ENCODE data around the gene GADD45A. TPM values are rescaled to one million over a fixed set of nuclear protein-coding genes. Genes with fewer than 3 reads are reported as not detected.

GADD45A gene
- total RNA-seq, 1 experiment from 2014 or later, result 34.5 TPM

DNA sequence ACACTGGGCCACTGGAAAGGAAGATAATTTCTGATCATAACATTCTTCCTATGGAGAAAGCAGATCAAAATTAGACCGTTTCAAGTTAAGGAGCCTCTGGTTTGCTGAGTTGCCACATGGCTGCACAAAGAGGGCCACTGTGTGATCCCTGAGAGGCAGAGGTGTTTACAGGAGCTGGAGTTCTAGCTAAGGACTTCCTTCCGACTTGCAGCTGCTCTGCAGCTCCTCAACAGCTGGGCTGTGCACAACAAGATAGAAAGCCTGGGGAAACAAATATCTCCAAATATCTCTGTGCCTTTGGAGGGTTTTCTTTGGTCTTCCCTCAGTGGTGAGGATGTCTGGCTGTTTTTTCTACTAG, 26.8 kb downstream of the GADD45A start:
- DNase-seq (ENCODE audit: low spot score) (no peak), ATAC-seq (no peak)
- H3K4me1 Mint-ChIP-seq, result peaks cover 10% of the 10 kb centered on the region
- no peaks in the 10 kb centered on the region for H3K27me3 Mint-ChIP-seq (ENCODE audit: low read depth)
- ChIA-PET CTCF (interaction anchor here (0.8 to 1.4 kb wide), 6 partner anchors 11 to 339 kb away, joined by 3 to 5 read pairs (median 3); no protein-coding TSS in a partner anchor), POLR2A (interaction anchor here (0.8 to 1.0 kb wide), 2 partner anchors 9 to 27 kb away, joined by 3 to 4 read pairs; partner anchors contain the start of gene GADD45A)
- no peaks in the 10 kb centered on the region for H3K9me3 Mint-ChIP-seq
- no peak overlapping the region for H3K4me3 Mint-ChIP-seq
- 0 out of 2 replicates have a peak, but pooled peaks cover 3% of the 10 kb centered on the region for H3K36me3 Mint-ChIP-seq
- TF ChIP-seq, protein P1, sequence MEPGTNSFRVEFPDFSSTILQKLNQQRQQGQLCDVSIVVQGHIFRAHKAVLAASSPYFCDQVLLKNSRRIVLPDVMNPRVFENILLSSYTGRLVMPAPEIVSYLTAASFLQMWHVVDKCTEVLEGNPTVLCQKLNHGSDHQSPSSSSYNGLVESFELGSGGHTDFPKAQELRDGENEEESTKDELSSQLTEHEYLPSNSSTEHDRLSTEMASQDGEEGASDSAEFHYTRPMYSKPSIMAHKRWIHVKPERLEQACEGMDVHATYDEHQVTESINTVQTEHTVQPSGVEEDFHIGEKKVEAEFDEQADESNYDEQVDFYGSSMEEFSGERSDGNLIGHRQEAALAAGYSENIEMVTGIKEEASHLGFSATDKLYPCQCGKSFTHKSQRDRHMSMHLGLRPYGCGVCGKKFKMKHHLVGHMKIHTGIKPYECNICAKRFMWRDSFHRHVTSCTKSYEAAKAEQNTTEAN (CRISPR knock-in tag; IDR thresholded peaks at IDR 0.05), result no peak
- TF ChIP-seq, protein P2, sequence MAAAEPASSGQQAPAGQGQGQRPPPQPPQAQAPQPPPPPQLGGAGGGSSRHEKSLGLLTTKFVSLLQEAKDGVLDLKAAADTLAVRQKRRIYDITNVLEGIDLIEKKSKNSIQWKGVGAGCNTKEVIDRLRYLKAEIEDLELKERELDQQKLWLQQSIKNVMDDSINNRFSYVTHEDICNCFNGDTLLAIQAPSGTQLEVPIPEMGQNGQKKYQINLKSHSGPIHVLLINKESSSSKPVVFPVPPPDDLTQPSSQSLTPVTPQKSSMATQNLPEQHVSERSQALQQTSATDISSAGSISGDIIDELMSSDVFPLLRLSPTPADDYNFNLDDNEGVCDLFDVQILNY (CRISPR knock-in tag; IDR thresholded peaks at IDR 0.05), result no peak
- TF ChIP-seq, protein P3, sequence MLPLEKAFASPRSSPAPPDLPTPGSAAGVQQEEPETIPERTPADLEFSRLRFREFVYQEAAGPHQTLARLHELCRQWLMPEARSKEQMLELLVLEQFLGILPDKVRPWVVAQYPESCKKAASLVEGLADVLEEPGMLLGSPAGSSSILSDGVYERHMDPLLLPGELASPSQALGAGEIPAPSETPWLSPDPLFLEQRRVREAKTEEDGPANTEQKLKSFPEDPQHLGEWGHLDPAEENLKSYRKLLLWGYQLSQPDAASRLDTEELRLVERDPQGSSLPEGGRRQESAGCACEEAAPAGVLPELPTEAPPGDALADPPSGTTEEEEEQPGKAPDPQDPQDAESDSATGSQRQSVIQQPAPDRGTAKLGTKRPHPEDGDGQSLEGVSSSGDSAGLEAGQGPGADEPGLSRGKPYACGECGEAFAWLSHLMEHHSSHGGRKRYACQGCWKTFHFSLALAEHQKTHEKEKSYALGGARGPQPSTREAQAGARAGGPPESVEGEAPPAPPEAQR (CRISPR knock-in tag; IDR thresholded peaks at IDR 0.05), result no peak
- TF ChIP-seq PRRX2 (CRISPR knock-in tag; IDR thresholded peaks at IDR 0.05) (no peak), IRF2 (CRISPR knock-in tag; IDR thresholded peaks at IDR 0.05; ENCODE audit: borderline replicate concordance, low read depth) (no peak), ZNF396 (CRISPR knock-in tag; IDR thresholded peaks at IDR 0.05; ENCODE audit: borderline replicate concordance) (no peak), ZNF416 (CRISPR knock-in tag; IDR thresholded peaks at IDR 0.05) (no peak), JUN (CRISPR knock-in tag; IDR thresholded peaks at IDR 0.05) (no peak), NFE2L1 (CRISPR knock-in tag; IDR thresholded peaks at IDR 0.05) (no peak), RORB (CRISPR knock-in tag; IDR thresholded peaks at IDR 0.05) (no peak), NR2C2 (CRISPR knock-in tag; IDR thresholded peaks at IDR 0.05) (no peak), FOXK1 (CRISPR knock-in tag; IDR thresholded peaks at IDR 0.05) (no peak), NFATC4 (CRISPR knock-in tag; IDR thresholded peaks at IDR 0.05) (no peak)
- TF ChIP-seq, protein P4, sequence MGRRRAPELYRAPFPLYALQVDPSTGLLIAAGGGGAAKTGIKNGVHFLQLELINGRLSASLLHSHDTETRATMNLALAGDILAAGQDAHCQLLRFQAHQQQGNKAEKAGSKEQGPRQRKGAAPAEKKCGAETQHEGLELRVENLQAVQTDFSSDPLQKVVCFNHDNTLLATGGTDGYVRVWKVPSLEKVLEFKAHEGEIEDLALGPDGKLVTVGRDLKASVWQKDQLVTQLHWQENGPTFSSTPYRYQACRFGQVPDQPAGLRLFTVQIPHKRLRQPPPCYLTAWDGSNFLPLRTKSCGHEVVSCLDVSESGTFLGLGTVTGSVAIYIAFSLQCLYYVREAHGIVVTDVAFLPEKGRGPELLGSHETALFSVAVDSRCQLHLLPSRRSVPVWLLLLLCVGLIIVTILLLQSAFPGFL (CRISPR knock-in tag; IDR thresholded peaks at IDR 0.05; ENCODE audit: borderline replicate concordance), result no peak
- TF ChIP-seq, protein P5, sequence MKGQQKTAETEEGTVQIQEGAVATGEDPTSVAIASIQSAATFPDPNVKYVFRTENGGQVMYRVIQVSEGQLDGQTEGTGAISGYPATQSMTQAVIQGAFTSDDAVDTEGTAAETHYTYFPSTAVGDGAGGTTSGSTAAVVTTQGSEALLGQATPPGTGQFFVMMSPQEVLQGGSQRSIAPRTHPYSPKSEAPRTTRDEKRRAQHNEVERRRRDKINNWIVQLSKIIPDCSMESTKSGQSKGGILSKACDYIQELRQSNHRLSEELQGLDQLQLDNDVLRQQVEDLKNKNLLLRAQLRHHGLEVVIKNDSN (CRISPR knock-in tag; IDR thresholded peaks at IDR 0.05), result no peak
- TF ChIP-seq, protein P6, sequence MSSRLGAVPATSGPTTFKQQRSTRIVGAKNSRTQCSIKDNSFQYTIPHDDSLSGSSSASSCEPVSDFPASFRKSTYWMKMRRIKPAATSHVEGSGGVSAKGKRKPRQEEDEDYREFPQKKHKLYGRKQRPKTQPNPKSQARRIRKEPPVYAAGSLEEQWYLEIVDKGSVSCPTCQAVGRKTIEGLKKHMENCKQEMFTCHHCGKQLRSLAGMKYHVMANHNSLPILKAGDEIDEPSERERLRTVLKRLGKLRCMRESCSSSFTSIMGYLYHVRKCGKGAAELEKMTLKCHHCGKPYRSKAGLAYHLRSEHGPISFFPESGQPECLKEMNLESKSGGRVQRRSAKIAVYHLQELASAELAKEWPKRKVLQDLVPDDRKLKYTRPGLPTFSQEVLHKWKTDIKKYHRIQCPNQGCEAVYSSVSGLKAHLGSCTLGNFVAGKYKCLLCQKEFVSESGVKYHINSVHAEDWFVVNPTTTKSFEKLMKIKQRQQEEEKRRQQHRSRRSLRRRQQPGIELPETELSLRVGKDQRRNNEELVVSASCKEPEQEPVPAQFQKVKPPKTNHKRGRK (CRISPR knock-in tag; IDR thresholded peaks at IDR 0.05; ENCODE audit: borderline replicate concordance), result no peak
- TF ChIP-seq, protein P7, sequence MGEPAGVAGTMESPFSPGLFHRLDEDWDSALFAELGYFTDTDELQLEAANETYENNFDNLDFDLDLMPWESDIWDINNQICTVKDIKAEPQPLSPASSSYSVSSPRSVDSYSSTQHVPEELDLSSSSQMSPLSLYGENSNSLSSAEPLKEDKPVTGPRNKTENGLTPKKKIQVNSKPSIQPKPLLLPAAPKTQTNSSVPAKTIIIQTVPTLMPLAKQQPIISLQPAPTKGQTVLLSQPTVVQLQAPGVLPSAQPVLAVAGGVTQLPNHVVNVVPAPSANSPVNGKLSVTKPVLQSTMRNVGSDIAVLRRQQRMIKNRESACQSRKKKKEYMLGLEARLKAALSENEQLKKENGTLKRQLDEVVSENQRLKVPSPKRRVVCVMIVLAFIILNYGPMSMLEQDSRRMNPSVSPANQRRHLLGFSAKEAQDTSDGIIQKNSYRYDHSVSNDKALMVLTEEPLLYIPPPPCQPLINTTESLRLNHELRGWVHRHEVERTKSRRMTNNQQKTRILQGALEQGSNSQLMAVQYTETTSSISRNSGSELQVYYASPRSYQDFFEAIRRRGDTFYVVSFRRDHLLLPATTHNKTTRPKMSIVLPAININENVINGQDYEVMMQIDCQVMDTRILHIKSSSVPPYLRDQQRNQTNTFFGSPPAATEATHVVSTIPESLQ (CRISPR knock-in tag; IDR thresholded peaks at IDR 0.05), result no peak
- TF ChIP-seq, protein P8, sequence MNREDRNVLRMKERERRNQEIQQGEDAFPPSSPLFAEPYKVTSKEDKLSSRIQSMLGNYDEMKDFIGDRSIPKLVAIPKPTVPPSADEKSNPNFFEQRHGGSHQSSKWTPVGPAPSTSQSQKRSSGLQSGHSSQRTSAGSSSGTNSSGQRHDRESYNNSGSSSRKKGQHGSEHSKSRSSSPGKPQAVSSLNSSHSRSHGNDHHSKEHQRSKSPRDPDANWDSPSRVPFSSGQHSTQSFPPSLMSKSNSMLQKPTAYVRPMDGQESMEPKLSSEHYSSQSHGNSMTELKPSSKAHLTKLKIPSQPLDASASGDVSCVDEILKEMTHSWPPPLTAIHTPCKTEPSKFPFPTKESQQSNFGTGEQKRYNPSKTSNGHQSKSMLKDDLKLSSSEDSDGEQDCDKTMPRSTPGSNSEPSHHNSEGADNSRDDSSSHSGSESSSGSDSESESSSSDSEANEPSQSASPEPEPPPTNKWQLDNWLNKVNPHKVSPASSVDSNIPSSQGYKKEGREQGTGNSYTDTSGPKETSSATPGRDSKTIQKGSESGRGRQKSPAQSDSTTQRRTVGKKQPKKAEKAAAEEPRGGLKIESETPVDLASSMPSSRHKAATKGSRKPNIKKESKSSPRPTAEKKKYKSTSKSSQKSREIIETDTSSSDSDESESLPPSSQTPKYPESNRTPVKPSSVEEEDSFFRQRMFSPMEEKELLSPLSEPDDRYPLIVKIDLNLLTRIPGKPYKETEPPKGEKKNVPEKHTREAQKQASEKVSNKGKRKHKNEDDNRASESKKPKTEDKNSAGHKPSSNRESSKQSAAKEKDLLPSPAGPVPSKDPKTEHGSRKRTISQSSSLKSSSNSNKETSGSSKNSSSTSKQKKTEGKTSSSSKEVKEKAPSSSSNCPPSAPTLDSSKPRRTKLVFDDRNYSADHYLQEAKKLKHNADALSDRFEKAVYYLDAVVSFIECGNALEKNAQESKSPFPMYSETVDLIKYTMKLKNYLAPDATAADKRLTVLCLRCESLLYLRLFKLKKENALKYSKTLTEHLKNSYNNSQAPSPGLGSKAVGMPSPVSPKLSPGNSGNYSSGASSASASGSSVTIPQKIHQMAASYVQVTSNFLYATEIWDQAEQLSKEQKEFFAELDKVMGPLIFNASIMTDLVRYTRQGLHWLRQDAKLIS (CRISPR knock-in tag; IDR thresholded peaks at IDR 0.05; ENCODE audit: borderline replicate concordance), result no peak
- no peak overlapping the region for H3K27ac Mint-ChIP-seq

Data from WTC11 (cell line).